NCI-H2196 treated with DMSO at 0.1 percent for 48 hours (cell line): ENCODE measurements around the gene ADAMTS17.

Experiments
- DNase-seq: peaks from one replicate; lab custom pipeline; 2025; ENCODE audit not compliant: unreplicated experiment; lab: John Stamatoyannopoulos, UW

Gene ADAMTS17

DNA sequence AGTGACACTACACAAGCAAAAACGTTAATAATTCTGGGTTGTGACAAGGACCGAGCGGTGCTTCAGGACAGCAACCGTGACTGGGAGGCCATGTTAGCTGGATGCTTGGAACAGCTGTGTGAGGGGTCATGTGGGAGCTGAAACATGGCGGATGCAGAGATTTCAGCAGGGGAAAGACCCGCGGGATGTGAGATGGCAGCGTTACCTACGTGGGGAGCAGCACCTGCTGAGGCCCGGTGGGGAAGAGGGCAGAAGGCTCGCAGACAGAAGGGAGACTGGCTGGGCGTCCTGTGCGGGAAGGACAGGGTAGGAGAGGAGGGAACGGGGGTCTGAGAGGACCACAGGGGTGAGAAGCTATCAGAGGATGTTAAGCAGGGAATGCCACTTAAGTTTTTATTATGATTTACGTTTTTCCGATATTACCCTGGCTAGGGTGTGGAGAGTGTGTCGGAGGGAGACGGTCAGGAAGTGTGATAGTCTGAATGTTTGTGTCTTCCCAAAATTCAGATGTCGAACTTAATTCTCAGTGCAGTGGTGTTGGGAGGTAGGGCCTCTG is 379.7 kb downstream of the ADAMTS17 start:
- no peak for DNase-seq

DNA sequence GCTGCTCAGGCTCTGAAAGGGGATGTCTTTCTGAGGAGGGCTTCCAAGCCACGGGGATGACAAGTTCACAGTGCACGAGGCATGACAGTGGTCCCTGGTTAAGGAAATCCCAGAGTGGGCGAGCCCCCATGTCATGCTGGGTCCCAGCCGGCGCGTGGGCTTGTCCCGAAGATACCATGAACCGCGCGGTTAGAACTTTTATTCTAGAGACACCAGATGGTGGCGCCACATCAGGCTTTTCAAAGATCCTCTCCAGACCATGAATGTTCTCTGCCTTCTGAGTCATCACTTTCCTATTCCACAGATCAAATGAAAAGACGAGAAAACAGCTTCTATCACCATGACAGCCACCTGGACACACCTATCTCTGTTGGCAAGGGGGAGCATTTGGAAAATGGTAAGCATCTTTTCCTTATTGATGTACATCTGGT is 380.7 kb downstream of the ADAMTS17 start:
- no peak for DNase-seq

DNA sequence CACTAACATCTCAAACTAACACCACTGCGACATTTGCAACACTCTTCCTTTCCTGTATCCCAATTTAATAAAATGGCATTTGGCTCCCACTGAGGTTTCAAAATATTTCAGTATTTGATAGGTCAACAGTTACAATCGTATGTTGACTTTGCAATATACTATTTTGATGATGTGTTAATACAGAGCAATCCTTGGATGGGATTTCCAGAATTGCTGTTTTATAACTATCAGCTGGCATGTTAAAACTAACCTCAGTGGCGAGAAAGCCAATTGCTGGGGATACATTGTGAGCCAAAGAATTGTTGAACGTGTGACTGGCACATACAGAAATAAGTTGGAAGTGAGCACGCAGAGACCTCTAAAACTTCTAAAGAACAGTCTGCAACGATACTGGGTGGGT is 382.4 kb downstream of the ADAMTS17 start:
- no peak for DNase-seq

DNA sequence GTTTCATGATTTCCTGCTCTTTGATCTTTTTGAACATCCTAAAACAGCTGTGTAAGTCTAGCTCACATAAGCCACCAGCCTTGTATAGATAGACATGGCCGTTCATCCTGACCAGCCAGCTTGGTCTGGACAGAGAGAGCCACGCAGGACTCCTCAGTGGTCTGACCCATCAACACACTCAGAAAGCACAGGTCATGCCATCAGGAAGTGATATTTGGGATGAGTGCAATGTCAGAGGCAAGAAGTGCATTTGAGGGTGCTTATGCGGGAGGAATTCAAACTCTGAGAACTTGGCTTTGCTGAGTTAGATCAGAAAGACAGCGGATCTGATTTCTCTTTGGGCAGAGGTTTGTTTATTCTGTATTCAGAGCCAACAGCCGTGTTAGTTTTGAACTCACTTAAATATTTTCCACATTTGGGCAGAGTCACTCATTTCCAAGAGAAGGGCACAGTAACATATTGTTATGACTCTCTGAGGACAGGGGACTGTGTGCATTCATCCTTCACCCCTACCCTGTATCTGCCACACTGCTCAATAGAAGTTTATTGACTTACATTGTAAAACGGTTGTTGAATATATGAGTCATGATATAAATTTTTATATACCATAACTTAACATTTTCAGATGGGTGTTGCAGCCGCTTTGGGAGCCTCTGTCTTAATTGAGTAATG is 383.2 kb downstream of the ADAMTS17 start:
- no peak for DNase-seq

DNA sequence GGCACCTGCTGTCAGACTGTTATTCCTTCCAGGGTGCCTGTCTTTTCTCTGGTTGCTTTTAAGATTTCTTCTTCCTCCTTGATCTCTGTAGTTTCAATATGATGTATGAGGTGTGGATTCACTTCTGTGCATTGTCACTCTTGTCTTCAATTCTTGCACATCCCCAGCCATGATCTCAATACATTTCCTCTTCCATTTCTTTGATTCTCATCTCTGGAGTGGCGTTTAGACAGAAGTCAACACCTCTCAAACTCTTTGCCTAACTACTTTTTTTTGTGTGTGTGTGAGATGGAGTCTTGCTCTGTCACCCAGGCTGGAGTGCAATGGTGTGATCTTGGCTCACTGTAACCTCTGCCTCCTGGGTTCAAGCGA is 384.1 kb downstream of the ADAMTS17 start:
- DNase-seq = no peak

DNA sequence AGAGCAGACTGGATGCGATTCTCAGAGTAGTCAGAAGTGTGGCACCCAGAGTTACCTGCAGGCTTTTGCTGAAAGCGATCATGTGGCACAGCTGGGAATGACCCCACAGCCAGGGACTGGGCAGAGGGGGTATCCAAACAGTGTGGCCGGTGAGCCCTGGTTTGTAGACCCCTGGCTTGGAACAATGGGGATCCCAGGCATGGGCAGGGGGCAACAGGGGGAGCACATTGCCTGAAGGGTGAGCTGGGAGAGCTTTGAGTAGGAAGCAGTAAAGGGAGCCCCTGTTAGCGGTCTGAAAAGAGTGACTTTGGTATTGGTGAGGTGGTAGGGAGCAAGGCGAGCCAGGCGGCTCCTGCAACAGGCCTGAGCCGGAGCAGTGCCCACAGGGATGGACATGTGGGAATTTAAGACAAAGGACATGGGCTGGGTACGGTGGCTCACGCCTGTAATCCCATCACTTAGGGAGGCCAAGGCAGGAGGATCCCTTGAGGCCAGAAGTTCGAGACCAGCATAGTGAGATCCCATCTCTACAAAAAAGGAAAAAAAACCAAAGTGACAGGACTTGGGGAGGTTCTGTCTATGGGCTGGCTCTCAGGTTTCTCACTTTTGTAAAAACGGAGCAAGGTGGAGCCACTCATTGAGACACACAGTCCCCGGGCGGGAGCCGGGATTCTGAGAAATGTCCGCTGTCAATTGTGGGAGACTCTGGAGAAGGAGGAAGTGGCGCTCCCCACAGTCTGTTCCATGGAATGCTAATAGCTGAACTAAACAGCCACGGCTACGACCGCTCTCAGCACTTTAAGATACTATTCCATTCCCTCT is 384.7 kb downstream of the ADAMTS17 start:
- DNase-seq = no peak

DNA sequence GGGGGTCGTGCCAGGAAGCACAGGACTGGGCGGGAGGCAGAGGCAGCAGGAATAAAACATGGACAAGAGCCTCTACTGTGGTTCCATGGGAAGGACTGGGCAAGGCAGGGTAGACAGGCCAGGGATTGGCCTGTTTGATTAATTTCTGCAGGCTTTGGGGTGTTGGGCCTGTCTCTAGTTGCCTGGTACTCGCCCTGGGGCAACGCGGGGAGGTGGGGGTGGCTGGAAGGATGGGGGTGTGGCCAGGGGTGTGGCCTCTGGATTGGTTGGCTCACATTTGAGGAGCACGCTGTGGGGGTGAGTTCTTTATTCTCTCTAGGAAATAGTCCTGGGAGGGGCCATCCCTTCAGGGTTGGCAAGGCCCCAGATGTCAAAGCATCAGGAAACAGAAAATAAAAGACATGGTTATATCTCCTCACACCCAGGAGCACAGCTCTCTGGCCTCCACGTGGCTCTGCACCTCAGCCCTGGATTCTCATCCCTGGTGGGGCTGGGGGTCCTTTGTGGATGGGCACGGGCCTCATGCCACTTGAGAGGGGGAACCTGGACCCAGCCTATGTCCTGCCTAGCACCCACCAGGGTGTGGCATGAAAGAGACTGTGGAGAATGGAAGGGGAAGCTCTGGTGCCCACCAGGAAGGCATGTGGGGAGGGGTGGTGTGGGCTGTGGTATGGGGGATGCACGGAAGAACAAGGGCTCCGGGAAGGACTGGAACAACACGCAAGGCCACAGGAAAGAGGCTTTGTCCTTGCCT is 385.6 kb downstream of the ADAMTS17 start:
- DNase-seq = no peak

DNA sequence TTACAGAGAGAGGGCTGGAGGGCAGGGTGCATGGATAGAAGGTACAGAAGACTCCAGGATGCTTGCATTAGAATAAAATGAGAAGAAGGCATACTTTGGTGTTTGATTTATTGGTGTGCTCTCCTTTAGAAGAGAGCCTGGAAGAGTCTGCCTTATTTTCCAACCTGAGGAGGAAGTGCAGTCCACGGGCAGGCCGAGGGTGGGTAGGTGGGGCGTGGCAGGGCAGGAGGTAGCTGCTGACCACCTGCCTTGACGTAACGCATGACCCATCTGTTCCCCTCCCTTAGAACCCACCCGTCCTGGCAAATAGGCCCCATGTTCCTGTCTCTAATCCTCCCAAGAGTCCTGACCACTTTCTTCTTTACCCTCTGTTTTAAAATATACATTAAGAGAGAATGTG is 386.2 kb downstream of the ADAMTS17 start:
- no peak for DNase-seq

DNA sequence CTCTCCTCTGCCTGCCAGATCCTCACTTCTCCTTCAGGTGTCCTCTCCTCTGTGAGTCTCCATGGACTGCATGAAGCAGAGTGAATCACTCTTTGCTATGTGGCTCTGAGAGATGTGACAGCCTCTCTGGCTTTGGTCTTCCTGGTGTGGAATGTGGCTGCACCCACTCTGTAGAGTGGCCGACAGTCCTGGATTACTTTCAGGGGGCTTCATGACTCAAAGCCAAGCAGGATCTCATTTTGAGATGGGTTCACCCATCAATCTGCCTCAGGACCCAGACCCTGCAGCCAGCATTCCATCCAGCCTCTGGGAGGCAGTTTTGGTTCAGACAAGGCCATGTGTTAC is 386.6 kb downstream of the ADAMTS17 start:
- no peak for DNase-seq

DNA sequence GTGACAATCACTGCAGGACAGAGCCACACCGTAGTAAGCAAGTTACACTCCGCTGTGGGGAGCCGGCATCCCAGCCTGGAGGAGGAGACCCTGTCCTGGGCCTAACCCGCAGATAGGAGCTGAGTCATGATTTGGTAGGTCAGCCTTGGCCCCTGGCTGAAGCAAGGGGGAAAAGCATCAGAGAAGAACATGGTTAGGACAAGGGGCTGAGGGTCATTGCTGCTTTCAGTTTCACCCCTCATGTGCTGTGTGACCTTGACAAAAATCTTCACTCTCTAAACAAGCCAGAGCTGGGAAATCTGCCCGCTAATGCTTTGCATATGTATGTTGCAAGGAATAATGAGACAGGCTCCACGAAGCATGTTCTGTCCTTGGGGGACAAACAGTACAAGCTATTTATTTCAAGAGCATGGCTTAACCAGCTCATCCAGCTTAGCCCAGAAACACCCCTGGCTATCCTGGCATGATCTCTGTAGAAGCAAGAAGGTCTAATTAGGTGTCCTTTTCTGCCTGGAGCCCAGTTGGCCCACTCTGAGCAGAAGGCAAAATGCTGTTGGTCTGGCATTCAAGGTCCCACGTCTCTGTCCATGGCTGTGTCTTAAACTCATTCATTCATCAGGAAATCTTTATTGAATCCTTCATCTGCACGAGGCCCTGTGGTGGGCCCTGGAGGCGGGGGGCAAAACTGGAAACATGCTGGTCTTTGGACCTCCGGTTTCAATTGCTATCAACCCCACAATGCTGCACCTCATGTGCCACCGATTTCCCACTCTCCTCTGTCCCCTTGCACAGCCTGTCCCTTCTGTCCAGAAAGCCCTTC is 387.2 kb downstream of the ADAMTS17 start:
- DNase-seq = no peak

DNA sequence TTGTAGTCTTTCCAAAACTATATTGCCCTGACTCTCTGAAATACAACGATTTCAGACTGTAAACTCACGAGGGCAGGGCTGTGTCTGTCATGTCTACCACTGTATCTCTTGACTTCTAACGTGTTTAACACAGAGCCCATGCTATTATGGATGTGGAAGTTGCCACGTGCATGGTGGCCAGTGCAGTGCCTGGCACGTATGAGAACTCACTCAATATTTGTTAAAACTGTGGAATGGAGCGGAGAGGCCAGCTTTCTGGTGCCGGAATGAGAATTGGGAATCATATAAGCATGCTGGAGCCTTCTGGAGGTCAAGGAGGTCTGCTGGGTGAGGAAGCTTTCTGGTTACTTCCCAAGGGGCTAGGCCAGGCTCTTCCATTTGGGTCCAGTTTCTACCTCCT is 387.9 kb downstream of the ADAMTS17 start:
- no peak for DNase-seq

DNA sequence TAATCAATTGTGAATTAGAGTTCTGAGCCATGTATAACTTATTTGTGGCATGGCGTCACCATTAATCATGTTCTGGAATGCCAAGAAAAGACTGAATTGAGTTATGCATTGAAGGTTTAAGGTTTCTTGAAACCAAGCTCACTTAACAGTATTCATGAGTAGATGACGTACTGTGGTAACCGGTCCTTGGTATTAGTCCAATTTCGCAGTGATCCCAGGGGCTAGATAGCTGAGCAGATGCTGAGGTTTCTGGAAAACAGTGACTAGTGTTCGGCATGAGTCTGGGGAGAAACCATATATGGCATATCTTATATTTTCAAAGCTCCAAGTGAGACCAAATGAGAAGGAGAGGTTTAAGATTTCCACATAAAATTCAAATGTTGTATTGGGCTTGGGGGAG is 390.3 kb downstream of the ADAMTS17 start:
- no peak for DNase-seq

DNA sequence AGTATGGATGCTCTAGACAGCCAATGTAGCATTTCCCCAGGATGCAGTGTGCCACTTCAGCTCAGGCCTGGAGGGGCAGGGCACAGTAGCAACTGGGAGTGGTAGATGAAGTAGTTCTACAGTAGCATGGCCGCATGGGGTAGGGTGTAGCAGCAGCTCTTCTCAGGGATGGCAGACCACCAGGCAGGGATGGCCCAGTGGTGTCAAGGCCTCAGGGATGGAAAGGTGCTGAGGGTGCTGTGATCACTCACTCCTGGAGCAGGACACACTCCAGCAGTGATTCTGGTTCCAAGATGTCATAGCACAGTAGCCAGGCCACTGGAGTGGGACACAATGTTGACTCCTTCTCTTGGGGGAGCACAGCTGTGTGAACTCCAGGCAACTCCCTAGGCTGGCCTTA is 397.6 kb downstream of the ADAMTS17 start:
- no peak for DNase-seq

DNA sequence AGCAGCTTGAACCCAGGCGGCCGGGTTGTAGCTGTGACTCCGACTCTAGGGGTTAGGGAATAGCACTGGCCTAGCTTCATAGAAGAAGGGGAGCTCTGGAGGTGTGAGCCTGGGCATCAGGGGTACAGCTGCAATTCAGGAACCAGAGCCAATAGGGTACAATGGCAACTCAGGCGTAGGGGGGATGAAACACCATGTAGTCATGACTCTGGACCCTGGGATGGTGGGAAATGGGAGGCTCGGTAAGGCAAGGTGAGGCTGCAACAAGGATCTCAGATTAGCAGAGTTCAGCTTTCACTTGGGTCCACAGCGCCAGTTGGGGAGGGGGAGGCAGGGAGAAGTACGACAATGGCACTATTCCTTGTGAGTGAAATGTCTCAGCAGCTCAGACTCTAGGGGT is 398.3 kb downstream of the ADAMTS17 start:
- DNase-seq = no peak

DNA sequence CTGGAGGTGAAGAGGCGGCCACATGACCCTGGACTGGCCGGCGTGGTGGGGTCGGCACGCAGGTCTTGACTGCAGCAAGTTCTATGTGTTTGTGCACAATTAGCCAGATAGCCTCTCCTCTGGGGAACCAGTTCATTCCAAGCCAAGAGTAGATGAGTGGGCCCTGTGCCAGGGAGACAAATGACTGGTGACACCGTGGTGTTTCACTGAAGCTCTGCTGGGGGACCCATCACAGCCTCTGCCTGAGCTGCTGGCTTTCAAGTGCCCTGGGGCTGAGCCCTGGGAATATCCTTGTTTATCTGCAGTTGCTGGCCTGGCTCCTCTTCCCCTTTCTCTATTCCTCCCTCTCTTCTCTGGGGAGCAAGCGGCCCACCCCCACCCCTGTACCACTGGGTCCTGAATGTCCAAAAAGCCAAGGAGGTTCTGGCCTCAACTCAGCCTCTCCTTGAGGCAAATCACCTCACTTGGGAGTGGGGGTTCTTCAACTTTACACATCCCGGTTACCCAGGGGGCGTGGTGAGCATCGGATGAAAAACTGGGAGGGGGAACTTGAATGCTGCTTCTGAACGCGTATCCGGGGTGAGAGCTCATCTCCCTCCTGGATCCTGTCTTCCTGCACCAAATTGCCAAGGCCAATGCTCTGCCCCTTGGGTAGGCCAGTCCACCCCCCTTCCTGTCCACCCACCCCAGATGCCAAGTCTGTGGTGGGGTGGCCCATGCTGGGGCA is 408.9 kb downstream of the ADAMTS17 start:
- DNase-seq = no peak

DNA sequence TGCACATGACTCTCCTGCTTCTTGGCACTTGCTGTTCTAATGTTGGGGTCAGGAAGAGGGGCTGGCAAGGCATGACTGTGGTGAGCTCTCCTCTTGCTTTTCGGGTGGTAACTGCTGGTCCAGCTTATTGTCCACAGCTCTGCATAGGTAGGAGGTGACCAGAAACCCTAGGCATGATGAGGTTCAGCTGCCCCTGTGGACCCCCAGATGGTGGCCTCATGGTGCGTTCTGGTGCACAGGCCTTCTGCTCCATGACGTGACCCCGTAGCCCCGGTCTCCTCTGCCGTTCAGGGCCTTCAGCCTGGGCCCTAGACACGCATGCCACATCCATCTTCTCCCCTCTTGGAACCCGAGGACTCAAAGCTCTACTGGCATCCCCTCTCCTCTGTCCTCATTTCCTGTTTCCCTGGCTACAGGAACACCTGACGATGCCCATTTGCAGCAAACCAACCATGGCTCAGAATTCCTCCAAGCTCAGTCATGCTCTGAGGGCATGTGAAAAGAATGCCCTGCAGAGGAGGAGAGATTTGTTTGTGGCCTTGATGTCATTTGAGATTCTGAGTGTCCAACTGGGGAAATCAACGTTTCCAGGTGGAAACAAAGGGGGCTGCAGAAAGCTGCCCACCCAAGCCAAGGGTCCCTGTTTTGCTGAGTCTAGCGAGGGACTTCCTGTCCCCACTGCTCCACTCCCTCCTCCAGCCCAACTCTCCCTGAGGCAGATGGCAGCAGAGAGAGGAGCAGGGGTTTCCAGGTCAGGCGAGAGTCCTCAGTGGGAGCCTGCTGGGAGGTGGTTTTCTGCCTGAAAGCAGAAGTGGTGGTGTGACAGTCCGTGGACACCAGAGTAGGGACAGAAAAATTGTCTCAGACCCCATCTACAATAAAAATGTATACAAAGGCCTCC is 409.8 kb downstream of the ADAMTS17 start:
- no peak for DNase-seq

DNA sequence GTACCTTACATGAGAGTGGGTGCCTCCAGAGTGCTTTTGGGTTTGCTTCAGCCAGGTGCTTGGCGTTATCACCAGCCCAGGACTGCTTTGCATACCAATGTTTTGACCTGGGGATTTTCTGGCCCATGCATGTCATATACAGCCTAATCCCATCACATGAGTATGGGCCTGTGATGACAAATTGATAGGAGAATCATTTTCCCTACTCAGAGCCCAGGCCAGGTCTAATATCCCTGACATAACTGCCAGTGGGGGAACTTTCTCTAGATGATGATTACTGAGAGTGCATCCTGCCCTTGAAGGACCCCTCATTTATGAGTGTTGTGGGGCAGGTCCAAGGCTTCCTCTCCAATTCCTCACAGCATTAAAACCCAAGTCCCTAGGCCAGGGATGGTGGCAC is 411.1 kb downstream of the ADAMTS17 start:
- no peak for DNase-seq

DNA sequence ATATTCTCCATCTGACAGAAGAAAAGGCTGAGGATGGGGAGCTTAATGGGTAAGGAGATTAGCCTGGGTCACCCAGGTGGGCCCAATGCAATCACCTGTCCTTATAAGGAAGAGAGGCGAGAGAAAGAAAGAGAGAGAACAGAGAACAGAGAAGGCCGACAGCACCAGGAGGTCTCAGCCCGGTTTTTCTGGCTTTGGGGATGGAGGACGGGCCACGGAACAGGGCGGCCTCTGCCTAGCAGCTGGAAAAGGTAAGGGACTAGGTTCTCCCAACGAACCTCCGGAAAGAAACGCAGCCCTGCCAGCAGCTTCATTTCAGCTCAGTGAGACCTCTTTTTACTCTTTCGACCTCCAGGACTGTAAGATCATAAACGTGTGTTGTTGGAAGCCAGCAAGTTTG is 412.5 kb downstream of the ADAMTS17 start:
- no peak for DNase-seq

DNA sequence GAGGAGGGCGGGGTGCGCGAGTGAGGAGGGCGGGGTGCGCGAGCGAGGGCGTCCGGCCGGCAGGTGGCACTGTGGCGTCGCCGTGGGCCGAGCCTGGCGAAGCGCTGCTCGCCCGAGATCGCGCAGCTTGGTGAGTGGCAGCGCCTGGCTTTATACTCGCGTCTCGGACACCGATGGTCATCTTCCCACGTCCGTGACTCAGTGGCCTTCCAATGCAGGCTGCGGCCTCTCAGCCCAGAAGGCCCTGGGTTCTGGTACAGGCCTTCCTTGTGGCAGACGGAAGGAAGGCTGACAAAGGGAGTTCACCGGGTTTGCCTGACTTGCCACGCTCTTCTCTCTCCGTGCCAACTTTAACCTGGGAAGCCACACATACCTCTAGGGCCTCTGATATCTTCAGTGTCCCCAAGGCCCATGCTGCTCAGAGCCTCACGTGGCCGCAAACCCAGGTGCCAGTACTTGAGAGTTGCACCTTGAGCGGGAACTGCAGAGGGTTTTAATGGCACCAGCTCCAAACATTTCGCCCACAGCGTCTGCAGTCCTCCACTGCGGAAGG is 413.3 kb downstream of the ADAMTS17 start:
- no peak for DNase-seq
